HCT116 (cell line): ENCODE results near the gene TBC1D2B. TPM values are rescaled to one million over a fixed set of nuclear protein-coding genes. Genes with fewer than 3 reads are reported as not detected.

Experiments used
- ATAC-seq: fragments of 200-7000 bp; cut with Tn5 transposase; 2 replicates; pipeline ENCODE4 v1.9.1; 2020; ENCODE audit warnings: mild to moderate bottlenecking, moderate library complexity
- BruUV-seq: library from RNA; stranded (reverse); fragments of 400-500 nt; replicated peaks from 2 replicates; lab custom pipeline; 2021; lab: Mats Ljungman, UMichigan
- CTCF ChIA-PET: fragments of 300-600 bp; sonication (Branson Sonifier 250); formaldehyde crosslinking; loops from one replicate; lab custom pipeline; 2021; ENCODE audit warnings: antibody characterized with exemption; lab: Charles Lee
- POLR2A ChIA-PET: fragments of 300-600, 350-600 bp; sonication (Branson Sonifier 250); formaldehyde crosslinking; loops from one replicate; lab custom pipeline; 2021; ENCODE audit warnings: antibody characterized with exemption; lab: Charles Lee
- RAD21 ChIA-PET, 2 experiments: fragments of 300-600 bp; sonication (Branson Sonifier 250); formaldehyde crosslinking; loops; one replicate each; lab custom pipeline; 2023; ENCODE audit warnings: low total read pairs in 2 of 2; ENCODE audit not compliant: uncharacterized antibody in 2 of 2, unreplicated experiment in 2 of 2, low non-redundant PET in 1 of 2; lab: Charles Lee
- DNase-seq: peaks from one replicate; pipeline ENCODE4 v3.0.0-alpha.2; 2010; ENCODE audit warnings: low read depth, low spot score
- H2AFZ ChIP-seq: fragments of 200-600 bp; shearing (Covaris generic), sonication (generic); 2 replicates; pipeline ENCODE4 v1.6.1; 2017; ENCODE audit warnings: low read depth, mixed run types, mixed read lengths, antibody characterized with exemption, low read length; ENCODE audit not compliant: poor library complexity, severe bottlenecking
- H3K27ac ChIP-seq: 2 replicates; pipeline ENCODE4 v1.5.1; 2012; ENCODE audit warnings: low read depth, low read length
- H3K27me3 ChIP-seq: fragments of 200-600 bp; sonication (generic); 2 replicates; pipeline ENCODE4 v1.6.1; 2016; ENCODE audit warnings: mixed run types, low read length, mixed read lengths; ENCODE audit not compliant: insufficient read depth
- H3K36me3 ChIP-seq, 2 experiments: fragments of 200-500 bp in 1 of 2; fragments of 200-600 bp in 1 of 2; sonication (Bioruptor generic) in 1 of 2; sonication (generic) in 1 of 2; 2 replicates each; pipeline versions ENCODE4 v1.5.1 to v1.6.1; 2014 to 2016; ENCODE audit warnings: low read length in 2 of 2, inconsistent platforms in 1 of 2, mixed read lengths in 1 of 2, mixed run types in 1 of 2; ENCODE audit not compliant: insufficient read depth in 2 of 2, control insufficient read depth in 1 of 2
- H3K4me1 ChIP-seq, 2 experiments: fragments of 200-600 bp in 1 of 2; sonication (generic) in 1 of 2; 2 replicates each; pipeline versions ENCODE4 v1.5.1 to v1.6.1; 2012 to 2017; ENCODE audit warnings: low read length in 2 of 2, inconsistent platforms in 1 of 2, mild to moderate bottlenecking in 1 of 2, mixed read lengths in 1 of 2, mixed run types in 1 of 2, moderate library complexity in 1 of 2; ENCODE audit not compliant: insufficient read depth in 2 of 2, control insufficient read depth in 1 of 2
- H3K4me2 ChIP-seq: fragments of 200-600 bp; sonication (generic); 2 replicates; pipeline ENCODE4 v1.6.1; 2017; ENCODE audit warnings: mixed run types, low read length, mixed read lengths
- H3K4me3 ChIP-seq, 2 experiments: fragments of 200-600 bp in 1 of 2; sonication (generic) in 1 of 2; replicated peaks in 1 of 2; 2 replicates each; pipeline ENCODE4 v1.5.1; 2011 to 2016; ENCODE audit warnings: low read length in 2 of 2, control low read depth in 1 of 2, low read depth in 1 of 2, mild to moderate bottlenecking in 1 of 2, mixed read lengths in 1 of 2, mixed run types in 1 of 2
- H3K79me2 ChIP-seq: fragments of 200-600 bp; sonication (generic); 2 replicates; pipeline ENCODE4 v1.6.1; 2017; ENCODE audit warnings: mild to moderate bottlenecking, mixed run types, low read length, moderate library complexity, mixed read lengths; ENCODE audit not compliant: insufficient read depth
- H3K9ac ChIP-seq: fragments of 200-600 bp; sonication (generic); 2 replicates; pipeline ENCODE4 v1.6.1; 2016; ENCODE audit warnings: low read length, mixed read lengths
- H3K9me2 ChIP-seq: fragments of 200-600 bp; sonication (generic), shearing (Covaris generic); 2 replicates; pipeline ENCODE4 v1.6.1; 2017; ENCODE audit warnings: mixed run types, mild to moderate bottlenecking, moderate library complexity; ENCODE audit not compliant: insufficient read depth
- H3K9me3 ChIP-seq, 2 experiments: fragments of 200-500 bp in 1 of 2; fragments of 200-600 bp in 1 of 2; sonication (Bioruptor generic) in 1 of 2; sonication (generic) in 1 of 2; 2 replicates each; pipeline ENCODE4 v1.6.1; 2014 to 2017; ENCODE audit warnings: low read length in 2 of 2, mixed read lengths in 2 of 2, inconsistent platforms in 1 of 2, low read depth in 1 of 2, mild to moderate bottlenecking in 1 of 2, mixed run types in 1 of 2, moderate library complexity in 1 of 2; ENCODE audit not compliant: control insufficient read depth in 1 of 2, insufficient read depth in 1 of 2
- H4K20me1 ChIP-seq: fragments of 200-600 bp; sonication (generic), shearing (Covaris generic); 2 replicates; pipeline ENCODE4 v1.6.1; 2017; ENCODE audit warnings: mixed run types, mild to moderate bottlenecking, moderate library complexity; ENCODE audit not compliant: insufficient read depth
- CBX3 ChIP-seq: IDR thresholded peaks from 2 replicates; pipeline ENCODE4 v1.6.1; 2012; ENCODE audit warnings: low read depth
- CEBPB ChIP-seq: IDR thresholded peaks from 2 replicates; pipeline ENCODE4 v1.6.1; 2012; ENCODE audit warnings: low read depth
- EGR1 ChIP-seq: IDR thresholded peaks from 2 replicates; pipeline ENCODE4 v1.6.1; 2012; ENCODE audit warnings: low read depth
- ELF1 ChIP-seq: IDR thresholded peaks from 2 replicates; pipeline ENCODE4 v1.6.1; 2012; ENCODE audit warnings: low read depth, borderline replicate concordance
- EZH2 ChIP-seq: fragments of 200-600 bp; sonication (generic); IDR thresholded peaks from 2 replicates; pipeline ENCODE4 v1.6.1; 2017; ENCODE audit warnings: antibody characterized with exemption, mixed run types
- EZH2phosphoT487 ChIP-seq: fragments of 200-600 bp; IDR thresholded peaks from 2 replicates; pipeline ENCODE4 v1.6.1; 2018; ENCODE audit warnings: antibody characterized with exemption, borderline replicate concordance
- JUND ChIP-seq: IDR thresholded peaks from 2 replicates; pipeline ENCODE4 v1.6.1; 2012
- POLR2AphosphoS5 ChIP-seq: IDR thresholded peaks from 2 replicates; pipeline ENCODE4 v1.6.1; 2011; ENCODE audit warnings: mild to moderate bottlenecking, low read depth, low read length, moderate library complexity
- RAD21 ChIP-seq: IDR thresholded peaks from 2 replicates; pipeline ENCODE4 v1.6.1; 2012; ENCODE audit warnings: low read depth, mild to moderate bottlenecking
- SP1 ChIP-seq: IDR thresholded peaks from 2 replicates; pipeline ENCODE4 v1.6.1; 2012; ENCODE audit warnings: low read depth
- SRF ChIP-seq: IDR thresholded peaks from 2 replicates; pipeline ENCODE4 v1.6.1; 2012; ENCODE audit warnings: low read depth
- TCF7L2 ChIP-seq: IDR thresholded peaks from 2 replicates; pipeline ENCODE4 v1.7.0; 2011; ENCODE audit warnings: borderline replicate concordance, inconsistent platforms; ENCODE audit not compliant: insufficient read depth, insufficient read length; ENCODE audit errors: extremely low read depth
- YY1 ChIP-seq: IDR thresholded peaks from 2 replicates; pipeline ENCODE4 v1.6.1; 2011; ENCODE audit warnings: low read length, low read depth, moderate library complexity, mild to moderate bottlenecking; ENCODE audit not compliant: insufficient replicate concordance; ENCODE audit errors: extremely low read depth
- ZNF274 ChIP-seq: fragments of 200-500 bp; sonication (Bioruptor generic); IDR thresholded peaks from 2 replicates; pipeline ENCODE4 v1.6.1; 2014; ENCODE audit warnings: mild to moderate bottlenecking, low read depth, low read length, inconsistent platforms
- intact Hi-C: fragments of 100-400 bp; cut with micrococcal nuclease; formaldehyde crosslinking; loops from 2 replicates; pipeline ENCODE4 v1.10.0; 2022
- total RNA-seq: library from RNA; stranded (reverse); gene quantifications from one replicate; pipeline ENCODE4 v1.2.1, GENCODE V29; 2021; ENCODE audit not compliant: unreplicated experiment
- TF ChIP-seq, protein P1 (sequence below): IDR thresholded peaks from 2 replicates; pipeline ENCODE4 v1.6.1; 2012
- TF ChIP-seq, protein P2 (sequence below): IDR thresholded peaks from 2 replicates; pipeline ENCODE4 v1.6.1; 2011; ENCODE audit warnings: mild to moderate bottlenecking, low read length, moderate library complexity; ENCODE audit not compliant: insufficient replicate concordance; ENCODE audit errors: extremely low read depth
- TF ChIP-seq, protein P3 (sequence below), 3 experiments: fragments of 200-600 bp in 1 of 3; sonication (generic) in 1 of 3; IDR thresholded peaks in 2 of 3; conservative IDR thresholded peaks in 1 of 3; 2 replicates each; pipeline ENCODE4 v1.5.1; 2012 to 2017; ENCODE audit warnings: low read depth in 2 of 3, low read length in 2 of 3, antibody characterized with exemption in 1 of 3, borderline replicate concordance in 1 of 3, control low read depth in 1 of 3, mild to moderate bottlenecking in 1 of 3, mixed read lengths in 1 of 3, mixed run types in 1 of 3, moderate library complexity in 1 of 3; ENCODE audit not compliant: insufficient read depth in 1 of 3
- TF ChIP-seq, protein P4 (sequence below): IDR thresholded peaks from 2 replicates; pipeline ENCODE4 v1.6.1; 2012

TBC1D2B gene
- total RNA-seq, 1 experiment from 2014 or later: 16.6 TPM

DNA sequence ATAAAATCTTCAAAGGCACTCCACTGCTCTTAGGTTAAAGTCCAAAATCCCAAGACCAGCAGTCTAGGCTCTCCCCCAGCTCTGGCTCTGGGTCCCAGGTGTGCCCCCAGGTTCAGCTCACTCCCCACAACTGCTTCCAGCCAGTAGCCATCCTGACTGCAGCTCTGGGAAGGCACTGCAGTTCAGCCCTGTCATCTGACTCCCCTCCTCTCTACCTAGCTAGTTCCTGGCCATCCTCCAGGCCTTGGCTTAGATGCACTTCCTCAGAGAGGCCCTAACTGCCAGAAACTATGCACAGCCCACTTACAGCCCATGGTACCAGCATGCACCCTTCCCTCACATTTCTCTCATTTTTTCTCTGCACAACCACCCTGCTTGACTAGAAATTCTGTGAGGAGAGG, 25.5 kb downstream of the TBC1D2B start (continued):
- TF ChIP-seq, protein P1, sequence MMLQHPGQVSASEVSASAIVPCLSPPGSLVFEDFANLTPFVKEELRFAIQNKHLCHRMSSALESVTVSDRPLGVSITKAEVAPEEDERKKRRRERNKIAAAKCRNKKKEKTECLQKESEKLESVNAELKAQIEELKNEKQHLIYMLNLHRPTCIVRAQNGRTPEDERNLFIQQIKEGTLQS: no peak
- TF ChIP-seq, protein P2, sequence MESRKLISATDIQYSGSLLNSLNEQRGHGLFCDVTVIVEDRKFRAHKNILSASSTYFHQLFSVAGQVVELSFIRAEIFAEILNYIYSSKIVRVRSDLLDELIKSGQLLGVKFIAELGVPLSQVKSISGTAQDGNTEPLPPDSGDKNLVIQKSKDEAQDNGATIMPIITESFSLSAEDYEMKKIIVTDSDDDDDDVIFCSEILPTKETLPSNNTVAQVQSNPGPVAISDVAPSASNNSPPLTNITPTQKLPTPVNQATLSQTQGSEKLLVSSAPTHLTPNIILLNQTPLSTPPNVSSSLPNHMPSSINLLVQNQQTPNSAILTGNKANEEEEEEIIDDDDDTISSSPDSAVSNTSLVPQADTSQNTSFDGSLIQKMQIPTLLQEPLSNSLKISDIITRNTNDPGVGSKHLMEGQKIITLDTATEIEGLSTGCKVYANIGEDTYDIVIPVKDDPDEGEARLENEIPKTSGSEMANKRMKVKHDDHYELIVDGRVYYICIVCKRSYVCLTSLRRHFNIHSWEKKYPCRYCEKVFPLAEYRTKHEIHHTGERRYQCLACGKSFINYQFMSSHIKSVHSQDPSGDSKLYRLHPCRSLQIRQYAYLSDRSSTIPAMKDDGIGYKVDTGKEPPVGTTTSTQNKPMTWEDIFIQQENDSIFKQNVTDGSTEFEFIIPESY: no peak
- TF ChIP-seq YY1: no peak

DNA sequence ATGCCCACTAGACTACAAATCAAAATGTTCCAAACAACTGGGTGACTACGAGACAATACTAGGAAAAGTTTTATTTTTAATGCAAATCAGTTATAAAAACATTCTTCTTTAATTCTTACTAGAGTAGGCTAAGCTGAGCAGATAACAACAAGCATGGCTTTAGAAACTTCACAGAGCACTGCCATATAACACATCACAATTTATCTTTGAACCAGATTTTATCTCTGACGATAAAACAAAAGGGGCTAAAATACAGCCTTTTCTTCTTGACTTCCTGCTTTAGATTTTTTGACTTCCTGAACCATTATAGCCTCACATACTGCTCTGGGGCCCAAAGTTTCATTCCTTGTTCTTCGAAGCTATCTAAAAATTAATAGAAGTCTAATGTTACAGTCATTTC, 25.9 kb downstream of the TBC1D2B start:
- TF ChIP-seq JUND: no peak
- TF ChIP-seq EZH2: no peak
- TF ChIP-seq, protein P1: no peak
- TF ChIP-seq SP1: no peak
- TF ChIP-seq EZH2phosphoT487: no peak
- TF ChIP-seq, protein P3, sequence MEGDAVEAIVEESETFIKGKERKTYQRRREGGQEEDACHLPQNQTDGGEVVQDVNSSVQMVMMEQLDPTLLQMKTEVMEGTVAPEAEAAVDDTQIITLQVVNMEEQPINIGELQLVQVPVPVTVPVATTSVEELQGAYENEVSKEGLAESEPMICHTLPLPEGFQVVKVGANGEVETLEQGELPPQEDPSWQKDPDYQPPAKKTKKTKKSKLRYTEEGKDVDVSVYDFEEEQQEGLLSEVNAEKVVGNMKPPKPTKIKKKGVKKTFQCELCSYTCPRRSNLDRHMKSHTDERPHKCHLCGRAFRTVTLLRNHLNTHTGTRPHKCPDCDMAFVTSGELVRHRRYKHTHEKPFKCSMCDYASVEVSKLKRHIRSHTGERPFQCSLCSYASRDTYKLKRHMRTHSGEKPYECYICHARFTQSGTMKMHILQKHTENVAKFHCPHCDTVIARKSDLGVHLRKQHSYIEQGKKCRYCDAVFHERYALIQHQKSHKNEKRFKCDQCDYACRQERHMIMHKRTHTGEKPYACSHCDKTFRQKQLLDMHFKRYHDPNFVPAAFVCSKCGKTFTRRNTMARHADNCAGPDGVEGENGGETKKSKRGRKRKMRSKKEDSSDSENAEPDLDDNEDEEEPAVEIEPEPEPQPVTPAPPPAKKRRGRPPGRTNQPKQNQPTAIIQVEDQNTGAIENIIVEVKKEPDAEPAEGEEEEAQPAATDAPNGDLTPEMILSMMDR (IDR thresholded peaks at IDR 0.05 in 2 of 3, conservative IDR thresholded peaks at IDR 0.05 in 1 of 3; ENCODE audit: borderline replicate concordance in 1 of 3, insufficient read depth in 1 of 3, low read depth in 2 of 3, low read length in 2 of 3): no peak
- TF ChIP-seq ELF1: no peak
- TF ChIP-seq RAD21: no peak
- no peak for TF ChIP-seq EGR1
- TF ChIP-seq TCF7L2: no peak
- TF ChIP-seq CBX3: no peak
- TF ChIP-seq ZNF274: no peak
- TF ChIP-seq POLR2AphosphoS5: no peak
- TF ChIP-seq, protein P4, sequence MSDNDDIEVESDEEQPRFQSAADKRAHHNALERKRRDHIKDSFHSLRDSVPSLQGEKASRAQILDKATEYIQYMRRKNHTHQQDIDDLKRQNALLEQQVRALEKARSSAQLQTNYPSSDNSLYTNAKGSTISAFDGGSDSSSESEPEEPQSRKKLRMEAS: no peak
- TF ChIP-seq SRF: no peak
- no peak for TF ChIP-seq CEBPB
- H3K9me2 ChIP-seq: no peaks in the 10 kb centered on the region
- no peak overlapping the region for H3K9ac ChIP-seq
- ChIA-PET CTCF (interaction anchor here (1.2 kb wide), 1 partner anchor 56 kb away, joined by 4 read pairs; no protein-coding TSS in a partner anchor), POLR2A (no interaction called here), RAD21 (no interaction called here)
- no peaks in the 10 kb centered on the region for H4K20me1 ChIP-seq
- BruUV-seq: no TSS peak
- ATAC-seq (no peak), DNase-seq (no peak)
- no peak overlapping the region for H3K4me2 ChIP-seq
- H3K9me3 ChIP-seq: no peaks in the 10 kb centered on the region
- H3K4me3 ChIP-seq: no peak overlapping the region
- H3K27ac ChIP-seq: no peak overlapping the region
- intact Hi-C loops: no loop called here
- H2AFZ ChIP-seq: no peak overlapping the region
- no peaks in the 10 kb centered on the region for H3K27me3 ChIP-seq
- no peaks in the 10 kb centered on the region; the same call in 1 of the 2 replicates for H3K79me2 ChIP-seq
- no peaks in the 10 kb centered on the region for H3K36me3 ChIP-seq
- peaks cover 11 to 15% of the 10 kb centered on the region in 2 experiments for H3K4me1 ChIP-seq
